Bronchial epithelial cell (primary cell): Measurements from ENCODE around the gene FNDC3B. TPM values are rescaled to one million over a fixed set of nuclear protein-coding genes. Genes with fewer than 3 reads are reported as not detected.

Source experiments
- DNase-seq: peaks from one replicate; pipeline ENCODE4 v3.0.0-alpha.2; 2010; ENCODE audit warnings: low read depth
- FAIRE-seq: peaks from 2 replicates; lab custom pipeline; 2011; peaks lifted over from hg19 to GRCh38; lab: Jason Lieb, UNC
- H3K27me3 ChIP-seq: 2 replicates; pipeline ENCODE4 v1.5.1; 2011; ENCODE audit warnings: low read length; ENCODE audit not compliant: control insufficient read depth, insufficient read depth
- H3K36me3 ChIP-seq: 2 replicates; pipeline ENCODE4 v1.5.1; 2011; ENCODE audit warnings: low read length; ENCODE audit not compliant: control insufficient read depth, insufficient read depth
- H3K4me3 ChIP-seq: 2 replicates; pipeline ENCODE4 v1.5.1; 2011; ENCODE audit warnings: mild to moderate bottlenecking, low read depth, low read length, control low read depth
- total RNA-seq: library from RNA; depleted of rRNA; stranded (reverse); fragments of >200 nt; gene quantifications from 2 replicates; pipeline ENCODE4 v1.2.1, GENCODE V29; 2014
- TF ChIP-seq, protein P1 (sequence below): IDR thresholded peaks from 2 replicates; pipeline ENCODE4 v1.5.1; 2011; ENCODE audit warnings: mild to moderate bottlenecking, moderate library complexity, low read length, control low read depth, inconsistent platforms; ENCODE audit not compliant: insufficient read depth, severe bottlenecking

FNDC3B gene
- total RNA-seq, 1 donor from 2014 or later = 39.2 TPM

DNA sequence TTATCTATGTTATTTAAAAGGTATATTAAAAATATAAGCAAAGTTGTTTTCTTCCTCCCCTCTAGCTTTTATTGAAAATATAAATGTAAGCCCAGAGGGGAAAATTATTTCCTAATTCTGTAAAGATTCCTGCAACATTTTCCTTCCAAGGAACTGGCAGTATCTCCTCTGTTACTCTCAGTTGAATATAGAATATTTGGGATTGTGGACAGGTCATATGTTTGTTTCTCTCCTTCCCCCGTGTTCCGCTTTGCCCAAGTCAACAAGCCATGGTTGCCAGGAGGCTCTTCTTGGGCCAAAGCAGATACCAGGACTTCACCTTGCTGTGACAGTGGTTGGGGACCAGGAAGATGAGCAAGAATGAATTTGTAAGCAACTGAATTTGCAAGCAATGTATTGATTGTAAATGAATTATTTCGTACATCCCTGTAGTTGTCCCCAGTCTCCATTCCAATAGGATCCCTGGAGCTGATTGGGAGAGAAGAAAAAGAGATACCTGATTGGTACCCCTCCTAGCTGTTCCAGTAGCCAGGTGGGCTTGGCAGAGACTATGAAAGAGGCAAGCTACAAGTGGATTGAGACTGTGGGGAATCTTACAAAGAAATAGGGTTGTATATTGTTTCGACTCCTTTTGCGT, 130.8 kb downstream of the FNDC3B start:
- FAIRE-seq (no peak), DNase-seq (no peak)
- TF ChIP-seq, protein P1, sequence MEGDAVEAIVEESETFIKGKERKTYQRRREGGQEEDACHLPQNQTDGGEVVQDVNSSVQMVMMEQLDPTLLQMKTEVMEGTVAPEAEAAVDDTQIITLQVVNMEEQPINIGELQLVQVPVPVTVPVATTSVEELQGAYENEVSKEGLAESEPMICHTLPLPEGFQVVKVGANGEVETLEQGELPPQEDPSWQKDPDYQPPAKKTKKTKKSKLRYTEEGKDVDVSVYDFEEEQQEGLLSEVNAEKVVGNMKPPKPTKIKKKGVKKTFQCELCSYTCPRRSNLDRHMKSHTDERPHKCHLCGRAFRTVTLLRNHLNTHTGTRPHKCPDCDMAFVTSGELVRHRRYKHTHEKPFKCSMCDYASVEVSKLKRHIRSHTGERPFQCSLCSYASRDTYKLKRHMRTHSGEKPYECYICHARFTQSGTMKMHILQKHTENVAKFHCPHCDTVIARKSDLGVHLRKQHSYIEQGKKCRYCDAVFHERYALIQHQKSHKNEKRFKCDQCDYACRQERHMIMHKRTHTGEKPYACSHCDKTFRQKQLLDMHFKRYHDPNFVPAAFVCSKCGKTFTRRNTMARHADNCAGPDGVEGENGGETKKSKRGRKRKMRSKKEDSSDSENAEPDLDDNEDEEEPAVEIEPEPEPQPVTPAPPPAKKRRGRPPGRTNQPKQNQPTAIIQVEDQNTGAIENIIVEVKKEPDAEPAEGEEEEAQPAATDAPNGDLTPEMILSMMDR = no peak
- Histone ChIP-seq H3K27me3 (no peaks in the 10 kb centered on the region), H3K4me3 (no peak overlapping the region), H3K36me3 (peaks cover 2% of the 10 kb centered on the region)

DNA sequence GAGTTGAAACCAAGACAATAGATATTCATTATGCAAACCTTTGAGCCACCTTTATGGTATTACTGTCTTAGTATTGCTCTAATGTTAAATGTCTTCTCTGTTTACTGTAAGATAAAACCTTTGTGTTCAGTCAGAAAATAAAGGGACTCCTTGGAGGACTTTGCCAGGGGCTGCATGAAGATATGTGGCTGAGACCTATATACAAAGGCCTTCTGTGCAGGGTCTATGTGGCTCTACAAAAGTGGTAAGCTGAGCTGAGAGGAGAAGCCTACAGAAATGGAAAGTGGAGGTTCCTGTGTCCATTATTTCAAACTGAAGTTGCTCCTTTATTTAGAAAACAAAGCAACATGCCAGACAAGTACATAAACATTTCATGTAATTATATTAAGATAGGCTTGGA, 131.5 kb downstream of the FNDC3B start:
- TF ChIP-seq, protein P1 = no peak
- H3K4me3 ChIP-seq = no peak overlapping the region
- peaks cover 2% of the 10 kb centered on the region for H3K36me3 ChIP-seq
- H3K27me3 ChIP-seq = no peaks in the 10 kb centered on the region
- no peak for DNase-seq
- no peak for FAIRE-seq

DNA sequence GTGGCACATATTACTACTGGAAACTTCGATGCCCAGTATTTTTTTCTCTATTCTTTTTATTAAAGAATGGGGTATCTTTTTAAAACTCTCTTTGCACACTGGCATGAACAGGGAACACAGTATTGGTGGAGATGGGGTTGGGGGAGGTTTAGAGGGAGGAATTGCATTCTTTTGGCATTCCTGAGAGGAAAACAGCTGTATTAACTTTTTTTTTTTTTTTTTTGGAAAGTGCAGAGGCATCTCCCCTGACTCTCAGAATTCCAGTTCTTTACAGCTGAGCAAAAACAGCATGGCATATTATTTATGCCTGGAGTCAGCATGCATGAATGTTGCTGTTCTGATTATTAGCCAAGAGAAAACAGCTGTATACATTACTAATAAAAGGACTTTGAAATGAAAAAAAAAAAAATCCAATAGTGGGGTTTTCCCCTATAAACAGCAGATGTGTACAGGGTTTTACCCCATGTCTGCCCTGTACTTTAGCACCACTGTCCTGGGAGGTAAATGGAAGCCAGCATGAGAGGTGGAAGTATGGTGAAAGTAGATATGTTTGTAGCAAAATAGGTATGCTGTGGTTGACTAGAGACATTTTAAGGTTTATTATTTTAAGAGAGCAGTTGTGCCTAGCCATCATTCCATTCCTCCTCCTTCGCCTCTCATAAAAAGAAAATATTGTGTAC, 132.2 kb downstream of the FNDC3B start:
- TF ChIP-seq, protein P1 = no peak
- Histone ChIP-seq H3K36me3 (peaks cover 2% of the 10 kb centered on the region), H3K4me3 (no peak overlapping the region), H3K27me3 (no peaks in the 10 kb centered on the region)
- DNase-seq (no peak), FAIRE-seq (no peak)

DNA sequence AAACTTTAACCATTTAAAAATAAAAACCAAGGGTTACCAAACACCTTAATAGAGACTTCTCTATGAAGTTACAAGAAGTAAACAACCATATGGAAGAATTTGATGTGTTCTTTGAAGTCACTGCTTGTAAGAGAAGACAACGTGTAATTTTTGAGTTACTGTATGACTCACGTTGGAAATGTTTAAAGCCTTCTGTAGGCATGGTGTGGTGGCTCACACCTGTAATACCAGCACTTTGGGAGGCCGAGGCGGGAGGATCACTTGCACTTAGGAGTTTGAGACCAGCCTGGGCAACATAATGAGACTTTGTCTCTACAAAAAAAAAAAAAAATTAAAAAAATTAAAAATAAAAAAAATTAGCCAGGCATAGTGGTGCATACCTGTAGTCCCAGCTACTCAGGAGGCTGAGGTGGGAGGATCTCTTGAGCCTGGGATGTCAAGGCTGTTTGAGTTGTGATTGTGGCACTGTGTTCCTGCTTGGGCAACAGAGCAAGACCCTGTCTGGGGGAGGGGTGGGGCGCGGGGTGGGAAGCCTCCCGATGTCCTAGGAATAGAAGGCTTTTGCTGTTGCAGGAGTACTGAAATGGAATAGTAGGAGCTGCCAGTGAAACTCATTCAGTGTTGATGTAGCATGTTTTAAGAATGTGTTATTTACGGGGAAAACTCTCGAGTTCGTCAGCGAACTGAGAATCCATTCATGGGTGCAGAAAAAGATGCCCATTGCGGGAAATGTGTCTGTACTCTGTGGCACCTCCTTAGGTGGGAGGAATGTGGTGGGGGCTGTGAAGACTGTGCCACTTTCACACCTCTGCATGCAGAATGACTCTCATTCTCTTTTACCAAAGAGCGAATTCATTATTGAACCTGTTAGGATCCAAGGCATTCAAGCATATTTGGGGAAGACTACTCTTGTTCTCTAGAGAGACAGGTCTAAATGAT, 134.2 kb downstream of the FNDC3B start:
- TF ChIP-seq, protein P1 = no peak
- FAIRE-seq = no peak
- DNase-seq = no peak
- Histone ChIP-seq H3K27me3 (no peaks in the 10 kb centered on the region), H3K36me3 (peaks cover 2% of the 10 kb centered on the region), H3K4me3 (no peak overlapping the region)

DNA sequence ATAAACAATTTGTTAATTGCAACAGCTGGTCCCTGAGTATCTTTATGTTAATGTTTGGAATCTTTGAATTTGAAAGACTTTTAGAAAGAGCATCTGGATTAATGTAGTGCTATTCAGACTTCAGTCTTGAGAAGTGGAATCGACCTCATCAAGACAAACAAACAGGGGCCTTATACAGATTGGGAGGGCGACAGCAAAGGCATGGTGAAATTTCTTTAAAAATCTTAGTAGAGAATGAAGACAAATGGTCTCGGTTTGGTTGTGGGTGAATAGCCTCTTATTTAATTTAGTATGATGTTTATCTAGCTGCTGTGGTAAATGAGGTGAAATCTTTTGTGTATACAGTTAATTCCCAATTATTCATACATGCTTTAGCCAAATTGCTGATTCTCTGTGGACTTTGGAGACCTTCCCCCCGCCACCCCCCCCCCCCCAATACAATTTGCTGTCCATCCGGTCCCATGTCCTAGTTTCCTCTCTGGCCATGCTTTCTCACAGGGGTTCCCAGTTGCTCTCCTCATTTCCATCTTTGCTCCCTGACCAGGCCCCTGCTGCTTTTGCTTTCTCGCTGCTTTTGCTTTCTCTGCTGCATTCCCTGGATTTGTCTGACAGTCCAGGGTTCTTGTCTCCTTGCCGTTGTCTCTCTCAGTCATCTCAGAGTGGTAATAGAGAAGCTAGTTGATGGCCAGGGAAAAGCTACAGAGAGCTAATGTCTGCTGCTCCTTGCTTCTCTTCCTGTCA, 135.3 kb downstream of the FNDC3B start:
- peaks cover 2% of the 10 kb centered on the region for H3K36me3 ChIP-seq
- no peak overlapping the region for H3K4me3 ChIP-seq
- DNase-seq (no peak), FAIRE-seq (no peak)
- H3K27me3 ChIP-seq = no peaks in the 10 kb centered on the region
- TF ChIP-seq, protein P1 = no peak
